Epithelial cell of esophagus (primary cell): ENCODE results near the gene FERMT2.
A peak's percentile ranks its signal among the peaks of the same experiment; 100 is the strongest.
"Not testable (repeated sequence)": the region's sequence is repeated elsewhere in the genome, so short reads cannot be mapped to it uniquely, and the experiment has no call there.

Experiments
- DNase-seq: peaks from one replicate; pipeline ENCODE4 v3.0.0; 2010; ENCODE audit warnings: low read depth
- H3K4me3 ChIP-seq: 2 replicates; pipeline ENCODE4 v1.5.1; 2011; ENCODE audit warnings: mild to moderate bottlenecking, low read length, control low read depth
- CTCF ChIP-seq: IDR thresholded peaks from 2 replicates; pipeline ENCODE4 v1.5.1; 2011; ENCODE audit warnings: low read depth, mild to moderate bottlenecking, low read length, control low read depth, inconsistent platforms; ENCODE audit not compliant: insufficient read depth; ENCODE audit errors: missing control alignments

The FERMT2 gene

GRCh38 chr14:52874389-52874788 lies 76.5 kb downstream of the FERMT2 start:
- no peak overlapping the region for H3K4me3 ChIP-seq

DNA sequence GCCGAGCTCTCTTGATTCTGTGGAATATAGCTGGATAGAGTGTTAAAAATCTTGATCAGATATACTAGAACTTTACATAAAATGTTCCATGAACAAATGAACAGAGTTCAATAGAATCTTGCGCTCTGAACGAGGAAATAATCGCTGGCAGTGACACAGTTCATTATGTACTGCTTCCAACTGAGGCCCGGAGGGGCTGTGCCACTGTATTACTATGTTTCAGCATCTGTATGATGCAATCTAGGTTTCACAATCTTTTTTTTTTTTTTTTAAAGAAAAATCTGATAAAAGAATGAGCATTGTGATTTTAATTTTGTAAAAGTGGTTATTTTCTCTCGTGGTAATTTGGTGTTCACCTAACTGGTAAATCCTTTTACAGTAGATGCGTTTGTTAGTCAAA lies 77.2 kb downstream of the FERMT2 start:
- DNase-seq: peak; percentile 82
- TF ChIP-seq CTCF: no peak
- H3K4me3 ChIP-seq: no peak overlapping the region

More at GRCh38 chr14:52874389-52874788, 76.5 kb downstream of the FERMT2 start:
- no peak for DNase-seq
- TF ChIP-seq CTCF: no peak

DNA sequence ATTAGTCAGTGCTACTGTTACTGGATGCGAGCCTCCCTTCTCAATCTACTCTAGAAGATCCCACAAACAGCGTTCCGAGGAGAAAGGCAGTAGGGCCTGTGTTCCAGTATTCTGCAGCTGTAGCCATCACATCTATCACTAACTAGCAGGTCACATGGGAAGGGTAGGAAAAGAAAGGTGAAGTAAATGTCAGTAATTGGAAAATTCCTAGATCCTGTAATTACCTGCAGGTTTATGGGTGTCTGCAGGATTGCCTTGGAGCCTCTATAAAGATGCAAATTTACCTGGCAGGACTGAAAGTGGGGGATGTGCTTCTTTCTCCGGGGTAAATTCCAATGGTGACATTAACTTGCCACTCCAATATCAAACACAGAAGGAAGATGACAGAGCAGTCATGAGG lies 77.8 kb downstream of the FERMT2 start:
- H3K4me3 ChIP-seq: no peak overlapping the region
- TF ChIP-seq CTCF: no peak
- DNase-seq: no peak

GRCh38 chr14:52871606-52872005 lies 79.2 kb downstream of the FERMT2 start:
- no peak for TF ChIP-seq CTCF
- H3K4me3 ChIP-seq: no peak overlapping the region
- peak; percentile 70 for DNase-seq

- H3K4me3 ChIP-seq: no peak overlapping the region
- no peak for DNase-seq
- no peak for TF ChIP-seq CTCF
Measured at GRCh38 chr14:52868911-52869618, 81.8 kb downstream of the FERMT2 start.

GRCh38 chr14:52864893-52865292 lies 86.0 kb downstream of the FERMT2 start:
- DNase-seq, H3K4me3 ChIP-seq: not testable (repeated sequence)

DNA sequence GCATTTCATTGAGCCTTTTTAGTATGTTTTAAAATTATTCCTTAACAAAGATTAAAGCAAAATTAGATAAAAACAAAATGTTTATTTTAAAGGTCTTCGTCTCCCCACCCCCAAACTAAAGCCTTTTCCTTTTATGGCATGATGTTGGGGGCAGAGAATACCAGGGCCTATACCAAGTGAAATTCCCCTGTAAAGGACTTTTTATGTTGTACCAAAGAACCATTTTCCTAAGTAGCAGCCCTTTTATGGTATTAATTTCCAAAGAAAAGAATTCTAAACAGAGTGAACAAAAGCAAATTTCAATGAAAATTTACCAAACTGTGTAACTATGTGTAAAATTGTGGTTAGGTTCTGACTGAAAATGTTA lies 87.5 kb downstream of the FERMT2 start:
- no peak for TF ChIP-seq CTCF
- DNase-seq: no peak
- H3K4me3 ChIP-seq: no peak overlapping the region
